IMR-90 (cell line): Measurements from ENCODE around the gene GFER. TPM values are rescaled to one million over a fixed set of nuclear protein-coding genes. Genes with fewer than 3 reads are reported as not detected.
A peak's percentile ranks its signal among the peaks of the same experiment; 100 is the strongest.

Source experiments
- ATAC-seq: fragments of 200-7000 bp; cut with Tn5 transposase; 2 replicates; pipeline ENCODE4 v1.9.1; 2020; ENCODE audit warnings: low read depth, mild to moderate bottlenecking, moderate library complexity
- BruUV-seq: library from RNA; stranded (reverse); fragments of 400-500 nt; replicated peaks from 2 replicates; lab custom pipeline; 2021; lab: Mats Ljungman, UMichigan
- CTCF ChIA-PET: fragments of 300-600 bp; formaldehyde crosslinking; extraction: SDS; loops from one replicate; lab custom pipeline; 2021; ENCODE audit warnings: antibody characterized with exemption; lab: Yijun Ruan, JAX
- POLR2A ChIA-PET: fragments of 300-600 bp; sonication (Branson Sonifier 250); formaldehyde crosslinking; loops from one replicate; lab custom pipeline; 2022; ENCODE audit warnings: antibody characterized with exemption; ENCODE audit not compliant: unreplicated experiment; lab: Charles Lee
- DNase-seq: peaks from one replicate; pipeline ENCODE4 v3.0.0; 2013
- H2AFZ ChIP-seq: replicated peaks from 2 replicates; pipeline ENCODE3; 2013; ENCODE audit warnings: low read length, mild to moderate bottlenecking; ENCODE audit not compliant: poor library complexity
- H2AK5ac ChIP-seq: 2 replicates; pipeline ENCODE4 v1.6.1; 2013; ENCODE audit warnings: low read depth, low read length, inconsistent platforms
- H2AK9ac ChIP-seq: replicated peaks from 2 replicates; pipeline ENCODE3; 2013; ENCODE audit warnings: mild to moderate bottlenecking, low read depth, low read length, moderate library complexity; ENCODE audit not compliant: poor library complexity
- H2BK120ac ChIP-seq: 2 replicates; pipeline ENCODE4 v1.6.1; 2013; ENCODE audit warnings: low read depth, low read length, inconsistent platforms
- H2BK15ac ChIP-seq: 3 replicates; pipeline ENCODE4 v1.6.1; 2013; ENCODE audit warnings: low read depth, low read length, inconsistent platforms
- H2BK20ac ChIP-seq: 2 replicates; pipeline ENCODE4 v1.6.1; 2013; ENCODE audit warnings: low read depth, mild to moderate bottlenecking, inconsistent platforms, low read length, moderate library complexity
- H2BK5ac ChIP-seq: 2 replicates; pipeline ENCODE4 v1.6.1; 2013; ENCODE audit warnings: mild to moderate bottlenecking, low read depth, low read length, inconsistent platforms; ENCODE audit not compliant: poor library complexity, severe bottlenecking
- H3K14ac ChIP-seq: replicated peaks from 2 replicates; pipeline ENCODE4 v1.6.1; 2013; ENCODE audit warnings: low read depth, low read length, inconsistent platforms
- H3K18ac ChIP-seq: 2 replicates; pipeline ENCODE4 v1.6.1; 2013; ENCODE audit warnings: low read depth, low read length, control low read depth
- H3K23ac ChIP-seq: 2 replicates; pipeline ENCODE4 v1.6.1; 2013; ENCODE audit warnings: low read depth, low read length, inconsistent platforms
- H3K27ac ChIP-seq: 2 replicates; pipeline ENCODE4 v1.5.1; 2013; ENCODE audit warnings: mild to moderate bottlenecking, control low read depth, low read length; ENCODE audit not compliant: insufficient read depth
- H3K27me3 ChIP-seq: 2 replicates; pipeline ENCODE4 v1.6.1; 2013; ENCODE audit warnings: low read length; ENCODE audit not compliant: control insufficient read depth, insufficient read depth
- H3K36me3 ChIP-seq: 2 replicates; pipeline ENCODE4 v1.6.1; 2013; ENCODE audit warnings: low read length, mixed read lengths; ENCODE audit not compliant: control insufficient read depth, insufficient read depth
- H3K4ac ChIP-seq: 2 replicates; pipeline ENCODE4 v1.6.1; 2013; ENCODE audit warnings: low read depth, low read length, inconsistent platforms
- H3K4me1 ChIP-seq: 2 replicates; pipeline ENCODE4 v1.6.1; 2013; ENCODE audit warnings: low read length, mixed read lengths; ENCODE audit not compliant: control insufficient read depth, insufficient read depth
- H3K4me2 ChIP-seq: 2 replicates; pipeline ENCODE4 v1.6.1; 2013; ENCODE audit warnings: low read depth, mild to moderate bottlenecking, control low read depth, low read length, moderate library complexity
- H3K4me3 ChIP-seq: 2 replicates; pipeline ENCODE4 v1.5.1; 2013; ENCODE audit warnings: low read depth, mild to moderate bottlenecking, control low read depth, low read length, moderate library complexity; ENCODE audit not compliant: insufficient read depth
- H3K56ac ChIP-seq: 2 replicates; pipeline ENCODE4 v1.6.1; 2013; ENCODE audit warnings: low read length, inconsistent platforms; ENCODE audit not compliant: insufficient read depth; ENCODE audit errors: extremely low read depth
- H3K79me1 ChIP-seq, 2 experiments: 2 replicates each; pipeline ENCODE4 v1.6.1; 2013; ENCODE audit warnings: low read length in 2 of 2, inconsistent platforms in 1 of 2, low read depth in 1 of 2
- H3K9ac ChIP-seq: 2 replicates; pipeline ENCODE4 v1.6.1; 2013; ENCODE audit warnings: low read depth, low read length, control low read depth
- H3K9me1 ChIP-seq: 2 replicates; pipeline ENCODE4 v1.6.1; 2013; ENCODE audit warnings: low read length, inconsistent platforms; ENCODE audit not compliant: insufficient read depth
- H3K9me3 ChIP-seq: 2 replicates; pipeline ENCODE4 v1.6.1; 2013; ENCODE audit warnings: low read length; ENCODE audit not compliant: control insufficient read depth, insufficient read depth
- H4K20me1 ChIP-seq: 2 replicates; pipeline ENCODE4 v1.6.1; 2013; ENCODE audit warnings: low read length, inconsistent platforms; ENCODE audit not compliant: insufficient read depth
- H4K5ac ChIP-seq: 2 replicates; pipeline ENCODE4 v1.6.1; 2013; ENCODE audit warnings: mild to moderate bottlenecking, low read depth, low read length, control low read depth
- H4K8ac ChIP-seq, 2 experiments: 2 replicates each; pipeline ENCODE4 v1.6.1; 2013; ENCODE audit warnings: low read depth in 2 of 2, low read length in 2 of 2, control low read depth in 1 of 2, inconsistent platforms in 1 of 2
- H4K91ac ChIP-seq: 2 replicates; pipeline ENCODE4 v1.6.1; 2013; ENCODE audit warnings: low read depth, low read length, inconsistent platforms; ENCODE audit not compliant: insufficient read depth
- whole genome bisulfite sequencing, 2 experiments: methylation state at CpG; one replicate each; pipeline versions ENCODE4 v1.1.5 to v1.1.7; 2013; ENCODE audit warnings: missing lambda C conversion rate in 2 of 2; ENCODE audit not compliant: insufficient read length in 1 of 2; ENCODE audit errors: extremely low coverage in 2 of 2; 5-methylcytosine and 5-hydroxymethylcytosine counted together
- dilution Hi-C: fragments of 300-500 bp; cut with HindIII; formaldehyde crosslinking; loops from one replicate; pipeline ENCODE4 v1.14.3; 2018; ENCODE audit warnings: low sequenced_read_pairs; ENCODE audit not compliant: unreplicated experiment
- in situ Hi-C: fragments of 300-500 bp; cut with MboI; formaldehyde crosslinking; loops from 3 replicates; pipeline ENCODE4 v1.14.3; 2019; ENCODE audit warnings: low sequenced_read_pairs, inconsistent platforms, mixed read lengths
- intact Hi-C: fragments of 100-400 bp; cut with micrococcal nuclease; formaldehyde crosslinking; loops from 2 replicates; pipeline ENCODE4 v1.10.0; 2022
- polyA plus RNA-seq, 3 experiments: library from polyadenylated mRNA; depleted of rRNA; stranded (reverse); fragments of >200 nt; gene quantifications; 2 replicates each; pipeline ENCODE4 v1.2.3, GENCODE V29; 2012; ENCODE audit warnings: low replicate concordance in 1 of 3
- total RNA-seq: library from RNA; depleted of rRNA; stranded (reverse); fragments of >200 nt; gene quantifications from 2 replicates; pipeline ENCODE4 v1.2.3, GENCODE V29; 2012
- TF ChIP-seq, protein P1 (sequence below): conservative IDR thresholded peaks from 2 replicates; pipeline ENCODE4 v1.5.1; 2012; ENCODE audit warnings: mild to moderate bottlenecking, low read depth, low read length, improper control_type of control experiment

The GFER gene
- total and polyA plus RNA-seq, 2 of the 4 experiments (the other 2 are of a cell fraction): 6.8 to 19.8 TPM

- CTCF ChIA-PET: interaction anchor here (1.3 kb wide), 1 partner anchor 25 kb away, joined by 5 read pairs; no protein-coding TSS in a partner anchor
These were observed 44.7 kb downstream of the GFER start for GRCh38 chr16:2028620-2029220.

More at GRCh38 chr16:2028620-2029220, 44.7 kb downstream of the GFER start:
- no TSS peak for BruUV-seq
- POLR2A ChIA-PET: no interaction called here
- Histone ChIP-seq H3K9me1 (peaks cover 9% of the 10 kb centered on the region), H3K4me3 (peak overlapping the region; percentile 70; the same call in 1 of the 2 replicates), H4K5ac (no peak overlapping the region), H3K9me3 (no peaks in the 10 kb centered on the region), H3K56ac (no peak overlapping the region), H2AK9ac (peak overlapping the region; percentile 77), H4K8ac (no peak overlapping the region), H3K27ac (no peak overlapping the region), H3K14ac (no peak overlapping the region), H2BK120ac (no peak overlapping the region), H2BK15ac (no peak overlapping the region), H2AFZ (no peak overlapping the region), H3K27me3 (no peaks in the 10 kb centered on the region), H4K91ac (no peak overlapping the region), H3K36me3 (peaks cover 19% of the 10 kb centered on the region), H3K4ac (no peak overlapping the region), H2AK5ac (peak overlapping the region; percentile 99), H2BK20ac (no peak overlapping the region), H3K23ac (no peak overlapping the region), H4K20me1 (peaks cover 15% of the 10 kb centered on the region), H2BK5ac (no peak overlapping the region), H3K4me2 (peak overlapping the region; percentile 96), H3K9ac (peak overlapping the region; percentile 80), H3K79me1 (peaks cover 8 to 59% of the 10 kb centered on the region in 2 experiments), H3K4me1 (peaks cover 29% of the 10 kb centered on the region), H3K18ac (no peak overlapping the region)
- intact Hi-C loops: no loop called here
- 85% methylated on average over 3 of the region's 18 CpGs; no CpG with 5 or more reads in 1 of the 2 experiments for WGBS, 2 experiments
- no peak for DNase-seq
- TF ChIP-seq, protein P1, sequence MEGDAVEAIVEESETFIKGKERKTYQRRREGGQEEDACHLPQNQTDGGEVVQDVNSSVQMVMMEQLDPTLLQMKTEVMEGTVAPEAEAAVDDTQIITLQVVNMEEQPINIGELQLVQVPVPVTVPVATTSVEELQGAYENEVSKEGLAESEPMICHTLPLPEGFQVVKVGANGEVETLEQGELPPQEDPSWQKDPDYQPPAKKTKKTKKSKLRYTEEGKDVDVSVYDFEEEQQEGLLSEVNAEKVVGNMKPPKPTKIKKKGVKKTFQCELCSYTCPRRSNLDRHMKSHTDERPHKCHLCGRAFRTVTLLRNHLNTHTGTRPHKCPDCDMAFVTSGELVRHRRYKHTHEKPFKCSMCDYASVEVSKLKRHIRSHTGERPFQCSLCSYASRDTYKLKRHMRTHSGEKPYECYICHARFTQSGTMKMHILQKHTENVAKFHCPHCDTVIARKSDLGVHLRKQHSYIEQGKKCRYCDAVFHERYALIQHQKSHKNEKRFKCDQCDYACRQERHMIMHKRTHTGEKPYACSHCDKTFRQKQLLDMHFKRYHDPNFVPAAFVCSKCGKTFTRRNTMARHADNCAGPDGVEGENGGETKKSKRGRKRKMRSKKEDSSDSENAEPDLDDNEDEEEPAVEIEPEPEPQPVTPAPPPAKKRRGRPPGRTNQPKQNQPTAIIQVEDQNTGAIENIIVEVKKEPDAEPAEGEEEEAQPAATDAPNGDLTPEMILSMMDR: no peak
- dilution Hi-C loops: no loop called here
- no peak for ATAC-seq
- in situ Hi-C loops: no loop called here
